Measurements from ENCODE around the gene RECK.
"Not testable (repeated sequence)": the region's sequence is repeated elsewhere in the genome, so short reads cannot be mapped to it uniquely, and the experiment has no call there.

RECK gene

DNA sequence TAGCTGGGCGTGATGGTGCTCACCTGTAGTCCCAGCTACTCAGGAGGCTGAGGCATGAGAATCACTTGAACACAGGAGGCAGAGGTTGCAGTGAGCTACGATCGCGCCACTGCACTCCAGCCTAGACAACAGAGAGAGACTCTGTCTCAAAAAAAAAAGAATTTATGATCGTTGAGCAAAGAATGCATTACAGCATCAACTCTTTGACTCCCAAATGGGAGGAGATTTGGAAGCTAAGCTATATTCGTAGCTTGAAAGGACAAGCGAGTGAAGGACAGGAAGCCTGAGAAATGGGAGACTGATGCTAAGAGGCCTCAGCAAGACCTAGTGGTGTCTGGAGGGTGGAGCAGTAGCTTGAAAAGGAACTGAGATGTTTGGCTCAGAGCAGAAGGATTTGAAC, 122.2 kb downstream of the RECK start:
- no peak for DNase-seq

DNA sequence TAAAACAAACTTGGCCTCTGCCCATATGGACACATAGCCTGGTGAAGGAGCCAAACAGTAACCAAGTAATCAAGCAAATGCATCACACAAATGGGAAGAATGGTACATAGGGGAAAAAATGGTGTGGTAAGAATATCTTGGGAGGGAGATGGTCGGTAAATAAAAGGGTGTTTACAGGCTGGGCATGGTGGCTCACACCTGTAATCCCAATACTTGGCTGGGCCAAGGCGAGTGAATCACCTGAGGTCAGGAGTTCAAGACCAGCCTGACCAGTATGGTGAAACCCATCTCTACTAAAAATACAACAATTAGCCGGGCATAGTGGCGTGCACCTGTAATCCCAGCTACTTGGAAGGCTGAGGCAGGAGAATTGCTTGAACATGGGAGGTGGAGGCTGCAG, 122.8 kb downstream of the RECK start:
- not testable (repeated sequence) for DNase-seq

DNA sequence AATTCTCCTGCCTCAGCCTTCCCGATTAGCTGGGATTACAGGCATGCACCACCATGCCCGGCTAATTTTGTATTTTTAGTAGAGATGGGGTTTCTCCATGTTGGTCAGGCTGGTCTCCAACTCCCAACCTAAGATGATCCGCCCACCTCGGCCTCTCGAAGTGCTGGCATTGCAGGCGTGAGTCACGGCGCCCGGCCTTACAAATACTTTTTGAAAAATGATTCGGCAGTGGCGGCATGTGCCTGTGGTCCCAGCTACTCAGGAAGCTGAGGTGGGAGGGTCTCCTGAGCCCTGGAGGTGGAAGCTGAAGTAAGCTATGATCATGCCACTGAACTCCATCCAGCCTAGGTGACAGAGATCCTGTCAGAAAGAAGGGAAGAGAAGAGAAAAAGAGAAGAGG, 123.4 kb downstream of the RECK start:
- not testable (repeated sequence) for DNase-seq

DNA sequence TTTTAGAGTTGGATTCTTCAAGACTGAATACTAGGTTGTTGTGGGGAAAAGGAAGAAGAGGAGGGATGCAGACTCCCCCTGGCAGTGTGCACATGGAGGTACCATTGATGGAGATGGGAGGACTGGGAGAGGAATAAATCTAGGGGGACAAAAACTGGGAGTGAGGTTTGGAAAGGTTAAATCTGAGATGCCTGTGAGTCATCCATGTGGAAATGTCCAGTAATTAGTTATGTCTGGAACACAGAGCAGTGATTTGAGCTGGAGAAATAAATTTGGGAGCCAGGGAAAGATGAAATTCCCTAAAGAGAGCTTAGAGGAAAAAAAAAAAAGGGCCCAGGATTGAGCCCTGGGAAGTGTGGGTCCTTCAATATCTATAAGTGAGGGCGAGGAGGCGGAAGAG, 124.5 kb downstream of the RECK start:
- no peak for DNase-seq

DNA sequence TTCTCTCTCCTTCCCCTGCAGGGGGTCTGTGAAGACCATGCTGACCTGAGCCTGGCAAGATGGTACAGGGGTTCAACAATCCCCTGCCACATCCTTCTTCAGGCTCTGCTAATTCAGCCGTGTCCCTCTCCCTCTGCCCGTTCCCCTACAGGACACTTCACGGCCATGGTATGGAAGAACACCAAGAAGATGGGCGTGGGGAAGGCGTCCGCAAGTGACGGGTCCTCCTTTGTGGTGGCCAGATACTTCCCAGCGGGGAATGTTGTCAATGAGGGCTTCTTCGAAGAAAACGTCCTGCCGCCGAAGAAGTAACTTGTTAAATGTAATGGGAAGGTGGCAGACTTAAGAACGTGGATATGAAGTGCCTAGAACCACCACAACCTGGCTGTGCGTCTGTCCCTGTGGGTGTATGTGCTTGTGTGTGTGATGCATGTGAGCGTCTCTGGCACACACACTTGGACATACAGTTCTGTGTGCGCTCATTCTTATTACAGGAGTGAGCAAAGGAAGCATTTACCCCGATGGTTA, 125.6 kb downstream of the RECK start:
- no peak for DNase-seq

DNA sequence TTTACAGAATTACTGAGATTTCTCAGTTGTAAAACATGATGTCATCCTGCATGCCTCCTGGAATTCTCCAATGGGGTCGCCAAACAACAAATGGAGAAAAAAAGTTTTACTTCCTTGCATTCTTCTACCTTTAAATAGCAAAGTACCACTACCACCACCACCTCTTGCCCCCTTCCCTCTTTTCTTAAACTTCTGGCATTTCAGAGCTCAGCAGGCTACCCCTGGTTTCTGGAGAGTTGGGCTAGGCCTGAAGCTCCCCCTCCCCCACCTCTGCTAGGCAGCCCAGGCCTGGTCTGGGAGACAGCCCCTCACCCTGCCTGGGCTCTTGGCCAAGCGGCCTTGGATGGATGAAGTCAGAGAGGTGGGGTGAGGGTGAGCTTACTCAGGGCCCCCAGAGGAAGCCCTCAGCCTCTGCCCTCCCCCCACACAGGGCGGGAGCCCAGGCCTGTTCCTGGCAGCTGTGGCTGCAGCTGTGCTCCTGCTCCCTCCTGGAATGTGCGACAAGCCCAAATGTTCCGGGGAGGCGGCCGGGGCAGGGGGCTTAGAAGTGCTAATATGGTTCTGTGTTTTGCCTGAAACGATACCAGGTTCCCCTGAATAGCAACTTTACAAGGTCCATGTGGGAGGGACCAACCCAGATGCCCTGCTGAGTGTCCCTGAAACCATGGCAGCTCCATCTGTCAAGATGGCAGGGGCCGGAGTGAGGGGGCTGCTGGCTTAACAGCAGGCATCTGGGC, 126.5 kb downstream of the RECK start:
- peak; percentile 95 for DNase-seq

DNA sequence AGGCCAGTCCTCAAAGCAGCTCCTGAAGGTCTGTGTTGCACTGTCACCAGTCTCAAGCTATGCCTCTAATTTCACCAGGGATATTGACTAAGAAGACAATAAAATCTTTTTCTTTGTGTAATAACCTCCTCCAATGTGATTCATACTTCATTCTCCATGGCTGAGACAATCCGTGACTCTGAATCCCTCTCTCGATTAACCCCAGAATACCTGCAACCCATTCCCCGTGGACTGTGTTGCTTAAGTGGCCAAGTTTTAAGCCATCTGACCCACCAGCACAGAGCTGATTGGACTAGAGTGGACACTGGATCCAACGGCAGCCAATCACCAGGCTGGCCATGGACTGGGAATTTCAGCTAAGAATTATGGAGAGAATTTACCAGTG, 127.1 kb downstream of the RECK start:
- DNase-seq: no peak

DNA sequence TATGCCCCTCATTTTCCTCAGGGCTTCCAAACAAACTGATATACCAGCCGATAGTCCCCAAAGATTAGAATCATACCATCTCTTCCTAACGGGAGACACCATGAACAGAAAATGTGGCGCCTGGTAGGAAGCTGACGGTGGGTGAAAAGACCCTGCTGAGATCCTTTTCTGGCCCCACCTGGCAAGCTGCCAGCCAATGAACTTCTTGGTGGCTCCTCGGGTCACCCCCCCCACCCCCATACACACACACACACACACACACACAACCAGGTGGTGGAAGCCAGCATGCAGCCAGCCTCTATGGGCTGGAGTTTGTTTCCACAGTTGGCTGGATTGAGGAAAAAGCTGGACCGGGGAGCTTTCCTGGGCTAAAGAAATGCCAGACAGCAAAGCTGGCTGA, 127.7 kb downstream of the RECK start:
- no peak for DNase-seq

DNA sequence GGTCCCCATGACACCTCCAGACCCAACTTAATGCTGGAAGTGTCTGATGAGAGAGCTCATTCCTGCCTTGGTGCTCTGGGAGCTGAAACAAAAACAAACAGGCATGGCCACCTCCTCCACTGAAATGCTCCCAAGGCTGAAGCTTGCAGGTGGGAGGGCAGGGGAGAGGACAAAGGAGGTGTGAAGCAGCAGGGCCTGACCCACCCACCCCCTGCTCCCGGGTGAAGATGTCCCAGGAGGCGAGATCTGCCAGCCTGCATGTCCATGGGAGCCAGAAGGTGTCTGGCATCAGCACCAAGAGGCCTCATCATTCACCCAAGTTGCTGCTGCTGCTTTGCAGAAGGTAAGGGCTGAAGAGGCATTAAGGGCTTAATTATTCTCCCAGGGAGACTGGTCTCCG, 128.3 kb downstream of the RECK start:
- DNase-seq: no peak

DNA sequence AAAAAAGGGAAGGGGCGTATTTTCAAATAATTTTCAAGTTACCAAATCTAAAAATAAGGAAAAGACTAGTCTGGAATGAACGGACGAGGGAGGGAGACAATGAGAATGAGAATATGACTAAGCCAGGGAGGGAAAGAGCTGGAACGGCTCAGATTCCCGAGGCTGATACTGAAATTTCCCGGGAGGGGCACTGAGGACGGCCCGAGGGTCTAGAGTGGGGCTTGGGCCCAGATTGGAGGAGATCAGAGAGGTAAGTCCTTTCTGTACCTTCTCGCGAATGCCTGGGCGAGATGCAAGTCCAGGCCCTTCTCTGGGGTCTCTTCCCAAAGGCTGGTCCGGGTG, 129.1 kb downstream of the RECK start:
- DNase-seq: no peak

DNA sequence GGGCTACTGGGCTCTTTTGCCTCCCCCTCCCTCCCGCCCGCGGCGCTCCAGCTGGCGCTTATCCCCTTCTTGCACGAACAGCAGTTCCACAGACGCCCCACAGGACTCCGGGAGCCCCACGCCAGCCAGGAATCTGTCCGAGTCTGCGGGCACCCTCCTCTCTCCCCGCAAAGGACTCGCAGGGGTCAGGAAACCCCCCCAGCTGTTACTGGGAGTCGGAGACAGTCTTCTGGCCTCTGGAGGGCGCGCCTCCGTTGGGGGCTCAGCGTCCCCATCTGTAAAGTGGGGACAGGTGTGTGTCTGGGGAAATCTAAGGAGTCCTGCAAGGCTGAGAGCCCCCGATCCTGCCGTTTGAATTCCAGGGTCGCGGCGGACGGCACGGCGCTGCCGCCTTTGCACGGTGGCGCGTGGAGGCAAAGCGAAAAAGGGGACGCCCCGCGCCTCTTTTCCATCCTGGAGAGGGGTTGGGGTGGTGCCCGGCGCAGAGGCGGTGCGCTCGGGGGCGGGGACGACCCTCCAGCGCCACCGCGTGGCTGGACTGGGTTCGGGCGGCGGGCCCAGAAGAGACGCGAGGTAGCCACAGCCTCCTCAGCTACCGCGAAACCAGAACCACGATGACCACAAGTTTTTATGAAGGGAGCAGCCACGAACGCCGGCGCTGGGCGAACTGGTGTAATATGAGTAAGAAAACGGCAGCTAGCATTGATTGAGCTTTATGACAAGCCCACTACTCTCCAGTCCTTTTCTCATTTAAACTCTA, 129.6 kb downstream of the RECK start:
- peak; percentile 90 for DNase-seq

DNA sequence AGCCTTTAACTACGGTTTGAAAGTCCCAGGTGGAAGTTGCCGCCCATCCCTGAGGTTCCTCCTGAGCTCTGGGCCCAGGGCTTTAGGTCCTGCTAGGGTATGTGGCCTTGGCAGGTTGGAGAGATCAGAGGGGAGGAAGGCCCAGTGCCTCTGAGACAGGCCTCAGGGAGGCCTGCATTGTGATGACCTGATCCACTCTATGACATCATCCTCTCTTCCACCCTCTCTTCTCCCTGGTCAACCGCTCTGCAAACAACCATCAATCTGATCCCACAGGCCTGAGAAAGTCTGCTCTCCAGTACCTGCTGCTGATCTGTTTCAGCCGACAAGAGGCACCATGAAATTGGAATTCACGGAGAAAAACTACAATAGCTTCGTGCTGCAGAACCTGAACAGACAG, 132.5 kb downstream of the RECK start, which contains the start of gene CCIN:
Gene CCIN (plus strand): TSS at position 223 of the 400 bp plus-strand sequence. CDS start 115 bp downstream, at position 338.
- DNase-seq: no peak

DNA sequence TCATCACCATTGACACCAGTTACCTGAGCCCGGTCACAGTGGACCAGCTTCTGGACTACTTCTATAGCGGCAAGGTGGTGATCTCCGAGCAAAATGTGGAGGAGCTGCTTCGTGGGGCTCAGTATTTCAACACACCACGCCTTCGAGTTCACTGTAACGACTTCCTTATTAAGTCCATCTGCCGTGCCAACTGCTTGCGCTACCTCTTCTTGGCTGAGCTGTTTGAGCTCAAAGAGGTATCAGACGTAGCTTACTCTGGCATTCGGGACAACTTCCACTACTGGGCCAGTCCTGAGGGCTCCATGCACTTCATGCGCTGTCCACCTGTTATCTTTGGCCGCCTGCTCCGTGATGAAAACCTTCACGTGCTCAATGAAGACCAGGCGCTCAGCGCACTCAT, 133.0 kb downstream of the RECK start:
- no peak for DNase-seq

DNA sequence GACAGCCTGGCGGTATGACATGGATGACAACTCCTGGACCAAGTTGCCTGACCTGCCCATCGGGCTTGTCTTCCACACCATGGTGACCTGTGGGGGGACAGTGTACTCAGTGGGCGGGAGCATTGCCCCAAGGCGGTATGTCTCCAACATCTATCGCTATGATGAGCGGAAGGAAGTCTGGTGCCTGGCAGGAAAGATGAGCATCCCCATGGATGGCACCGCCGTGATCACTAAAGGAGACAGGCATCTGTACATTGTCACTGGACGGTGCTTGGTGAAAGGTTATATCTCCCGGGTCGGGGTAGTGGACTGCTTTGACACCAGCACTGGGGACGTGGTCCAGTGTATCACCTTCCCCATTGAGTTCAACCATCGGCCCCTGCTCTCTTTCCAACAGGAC, 133.8 kb downstream of the RECK start:
- DNase-seq: no peak

DNA sequence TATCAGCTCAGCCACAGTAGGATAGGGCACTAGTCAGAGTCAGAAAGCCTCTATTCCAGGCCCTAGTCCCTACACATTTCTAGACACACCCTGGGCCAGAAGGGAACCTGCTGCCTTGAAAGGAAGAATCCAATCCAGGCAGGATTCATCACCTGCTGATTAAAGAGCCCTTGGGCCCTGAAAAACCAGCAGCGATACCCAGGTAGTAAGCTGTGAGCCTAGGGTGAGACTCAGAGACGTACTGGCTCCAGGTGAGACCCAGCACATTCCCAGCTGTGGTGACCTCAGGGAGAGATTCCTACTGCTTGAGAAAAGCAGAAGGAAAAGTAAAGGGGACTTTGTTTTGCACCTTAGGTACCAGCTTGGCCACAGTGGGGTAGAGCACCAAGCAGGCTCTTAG, 137.1 kb downstream of the RECK start:
- no peak for DNase-seq

Data from femur (tissue), 1 donor.